VCaP (cell line): Measurements from ENCODE around the gene THEM4.

Source experiments
- H3K27ac ChIP-seq: fragments of 450-650 bp; 2 replicates; pipeline ENCODE4 v1.5.1; 2017
- TF ChIP-seq, protein P1 (sequence below): fragments of 450-650 bp; conservative IDR thresholded peaks from 2 replicates; pipeline ENCODE4 v1.5.1; 2017; ENCODE audit warnings: mild to moderate bottlenecking, moderate library complexity

The THEM4 gene

DNA sequence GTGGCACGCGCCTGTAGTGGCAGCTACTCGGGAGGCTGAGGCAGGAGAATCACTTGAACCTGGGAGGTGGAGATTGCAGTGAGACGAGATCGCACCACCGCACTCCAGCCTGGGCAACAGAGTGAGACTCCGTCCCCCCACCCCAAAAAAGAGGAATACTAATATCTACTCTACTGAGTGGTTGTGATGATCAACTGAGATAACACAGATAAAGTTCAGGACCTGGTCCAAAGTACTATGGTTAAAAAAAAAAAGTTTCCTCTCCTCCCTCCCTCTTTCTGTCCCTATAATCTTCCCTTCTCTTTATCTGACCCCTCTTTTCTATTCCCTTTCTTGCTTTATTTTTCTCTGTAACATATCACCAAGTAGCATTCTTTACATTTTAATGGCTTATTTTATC lies 73.7 kb downstream of the THEM4 start:
- TF ChIP-seq, protein P1, sequence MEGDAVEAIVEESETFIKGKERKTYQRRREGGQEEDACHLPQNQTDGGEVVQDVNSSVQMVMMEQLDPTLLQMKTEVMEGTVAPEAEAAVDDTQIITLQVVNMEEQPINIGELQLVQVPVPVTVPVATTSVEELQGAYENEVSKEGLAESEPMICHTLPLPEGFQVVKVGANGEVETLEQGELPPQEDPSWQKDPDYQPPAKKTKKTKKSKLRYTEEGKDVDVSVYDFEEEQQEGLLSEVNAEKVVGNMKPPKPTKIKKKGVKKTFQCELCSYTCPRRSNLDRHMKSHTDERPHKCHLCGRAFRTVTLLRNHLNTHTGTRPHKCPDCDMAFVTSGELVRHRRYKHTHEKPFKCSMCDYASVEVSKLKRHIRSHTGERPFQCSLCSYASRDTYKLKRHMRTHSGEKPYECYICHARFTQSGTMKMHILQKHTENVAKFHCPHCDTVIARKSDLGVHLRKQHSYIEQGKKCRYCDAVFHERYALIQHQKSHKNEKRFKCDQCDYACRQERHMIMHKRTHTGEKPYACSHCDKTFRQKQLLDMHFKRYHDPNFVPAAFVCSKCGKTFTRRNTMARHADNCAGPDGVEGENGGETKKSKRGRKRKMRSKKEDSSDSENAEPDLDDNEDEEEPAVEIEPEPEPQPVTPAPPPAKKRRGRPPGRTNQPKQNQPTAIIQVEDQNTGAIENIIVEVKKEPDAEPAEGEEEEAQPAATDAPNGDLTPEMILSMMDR = no peak
- peak overlapping the region; percentile 99 for H3K27ac ChIP-seq

DNA sequence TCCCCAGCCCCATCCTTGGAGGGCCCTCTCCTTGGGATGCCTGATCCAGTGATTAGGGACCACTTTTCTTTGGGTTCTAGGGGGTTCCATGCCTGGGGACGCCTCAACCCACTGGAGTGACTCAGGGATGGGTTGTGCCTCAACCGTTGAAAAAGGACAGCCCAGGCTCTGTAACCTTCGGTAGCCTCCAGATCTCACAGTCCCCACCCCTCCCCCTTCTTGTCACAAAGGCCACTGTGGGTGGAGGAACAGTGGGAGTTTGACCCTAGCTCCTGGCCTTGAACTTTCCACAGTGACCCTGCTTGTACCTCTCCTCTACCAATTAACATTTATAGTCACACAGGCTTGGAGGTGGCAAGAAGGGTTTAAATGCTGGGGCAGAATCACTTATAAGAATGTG lies 75.1 kb downstream of the THEM4 start:
- peak overlapping the region; percentile 99; the same call in 1 of the 2 replicates for H3K27ac ChIP-seq
- TF ChIP-seq, protein P1 = no peak

DNA sequence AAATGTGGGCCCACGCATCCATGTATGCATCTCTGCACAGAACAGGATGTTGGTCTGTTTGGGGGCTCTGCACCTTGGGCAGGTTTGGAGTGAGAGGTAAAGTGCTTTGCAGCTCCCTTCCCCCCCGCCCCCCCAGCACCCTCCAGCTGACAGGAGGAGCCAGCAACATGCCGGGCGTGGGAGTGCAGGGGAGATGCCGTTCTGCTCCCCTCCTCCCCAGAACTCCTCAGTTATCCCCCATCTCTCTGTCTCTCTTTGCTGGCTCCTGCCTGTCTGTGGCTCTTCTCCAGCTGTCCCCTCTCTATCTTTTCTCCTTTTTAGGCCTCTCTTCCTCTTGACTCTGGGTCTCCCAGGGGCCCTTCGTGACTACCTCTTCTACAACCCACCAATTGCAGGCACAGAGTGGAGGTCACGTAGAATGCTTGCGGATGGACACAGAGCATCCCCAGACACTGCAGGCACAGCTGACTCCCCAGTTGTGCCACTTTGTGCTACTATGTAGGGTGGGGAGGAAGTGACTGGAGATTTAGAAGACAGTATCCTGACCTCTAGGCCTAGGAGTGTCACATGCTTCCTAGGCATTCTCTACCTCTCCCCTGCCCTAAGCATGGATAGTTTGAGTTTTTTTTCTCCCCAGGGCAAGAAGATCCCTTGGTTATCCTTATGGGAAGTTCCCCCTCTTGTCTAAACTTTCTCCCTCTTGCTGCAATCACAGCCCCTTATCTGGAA lies 76.0 kb downstream of the THEM4 start:
- TF ChIP-seq, protein P1 = no peak
- H3K27ac ChIP-seq = peak overlapping the region; percentile 99

DNA sequence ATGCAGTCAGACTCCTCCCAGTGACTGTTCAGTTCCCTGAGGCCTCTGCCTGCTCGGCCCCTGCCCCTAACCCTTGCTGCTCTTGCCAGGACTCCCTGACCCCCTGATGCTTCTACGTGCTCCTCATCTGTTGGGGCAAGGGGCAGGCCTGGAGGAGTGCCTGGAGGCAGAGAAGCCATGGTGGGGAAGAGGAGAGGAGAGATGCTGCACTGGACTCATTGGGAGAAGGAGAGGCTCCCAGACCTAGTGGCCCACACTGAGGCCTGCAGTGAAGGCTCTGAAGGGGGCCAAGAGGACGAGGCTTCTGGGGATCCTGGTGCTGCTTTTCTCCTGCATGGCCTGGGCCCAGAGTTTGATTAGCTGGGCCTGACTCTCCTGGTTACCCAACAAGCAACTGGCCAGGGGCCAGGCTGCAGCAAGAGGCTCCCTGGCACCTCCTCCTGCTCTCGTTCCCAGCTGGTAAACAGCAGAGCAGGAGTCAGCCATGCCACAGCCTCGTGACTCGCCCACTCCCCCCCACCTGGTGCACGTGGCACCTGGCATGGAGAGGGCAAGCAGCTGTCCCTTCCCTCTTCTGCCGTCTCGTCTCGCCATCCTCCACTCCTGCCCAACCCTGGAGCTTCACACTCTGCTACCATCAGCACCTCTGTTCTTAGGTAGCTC lies 76.9 kb downstream of the THEM4 start:
- TF ChIP-seq, protein P1 = no peak
- peak overlapping the region; percentile 99 for H3K27ac ChIP-seq

DNA sequence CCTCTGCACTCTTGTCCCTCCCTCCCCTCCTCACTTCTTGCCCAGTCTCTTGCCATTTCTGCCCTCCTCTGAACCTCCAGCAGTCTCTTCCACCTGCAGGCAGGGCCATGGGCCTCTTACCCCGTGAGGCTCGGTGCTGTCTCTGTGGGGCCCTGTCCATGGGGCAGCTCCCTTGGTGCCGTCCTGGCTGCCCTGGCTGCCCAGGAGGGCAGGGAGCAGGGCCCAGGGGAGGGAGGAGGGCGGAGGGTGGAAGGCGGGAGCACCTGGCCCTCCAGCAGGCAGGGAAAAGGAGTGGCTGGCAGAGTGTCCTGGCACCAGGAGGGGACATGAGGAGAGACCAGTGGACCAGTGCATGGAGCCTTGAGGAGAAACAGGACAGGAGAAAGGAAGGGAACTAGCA lies 77.7 kb downstream of the THEM4 start, which contains the start of gene RORC:
Gene RORC, minus strand, starts transcription at position 198 of the 400 bp plus-strand sequence. Its CDS starts 38 bp downstream, at position 160.
- TF ChIP-seq, protein P1 = no peak
- peak within 1 kb of the TSS; percentile 99 for H3K27ac ChIP-seq

DNA sequence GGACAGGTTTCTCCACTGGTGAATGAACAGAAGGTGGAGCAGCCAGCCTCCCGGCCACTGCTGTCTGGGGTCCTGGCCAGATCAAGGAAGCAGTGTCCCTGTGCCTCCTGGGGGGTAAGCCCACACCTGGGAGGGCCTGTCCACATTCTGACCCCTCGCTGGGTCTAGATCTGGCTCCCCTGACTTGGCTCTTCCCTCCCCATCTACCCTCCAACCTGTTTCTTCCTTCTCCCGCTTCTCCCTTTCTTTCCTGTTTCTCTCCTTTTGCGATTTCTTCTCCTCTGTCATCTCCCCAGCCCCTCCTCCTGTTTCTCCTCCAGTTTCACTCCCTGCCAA lies 78.1 kb downstream of the THEM4 start:
- H3K27ac ChIP-seq = peak overlapping the region; percentile 99
- TF ChIP-seq, protein P1 = no peak

DNA sequence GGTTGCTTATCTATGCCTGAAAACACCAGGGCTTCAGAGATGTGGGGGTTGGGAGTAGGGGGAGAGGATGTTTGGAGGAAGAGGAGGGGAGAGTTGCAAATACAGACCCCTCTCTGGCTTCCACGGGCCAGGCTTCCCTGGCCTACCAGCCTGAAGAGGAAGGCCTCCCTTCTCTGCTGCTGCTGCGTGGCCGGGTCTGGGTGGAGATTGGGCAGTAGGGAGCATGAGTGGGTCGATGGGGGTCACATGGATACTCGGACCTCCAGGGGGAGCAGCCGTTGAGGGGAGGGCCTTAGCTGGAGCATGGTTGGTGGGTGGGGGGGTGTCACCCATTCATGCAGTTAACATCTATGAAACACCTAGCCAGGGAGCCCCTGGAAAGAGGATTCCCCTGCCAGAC lies 79.3 kb downstream of the THEM4 start:
- TF ChIP-seq, protein P1 = no peak
- peak overlapping the region; percentile 99 for H3K27ac ChIP-seq
